Measurements from ENCODE around the gene KMT2C.

Gene KMT2C

GRCh38 chr7:152132812-152133211 is 303.0 kb downstream of the KMT2C start:
- Histone ChIP-seq H3K79me2 (ENCODE audit: insufficient read depth, low read length) (no peaks in the 10 kb centered on the region), H3K36me3 (ENCODE audit: insufficient read depth, low read length) (peaks cover 14% of the 10 kb centered on the region; the same call in 1 of the 2 replicates), H4K20me1 (ENCODE audit: insufficient read depth, low read length, poor library complexity, severe bottlenecking) (no peaks in the 10 kb centered on the region), H3F3A (ENCODE audit: low read depth) (no peaks in the 10 kb centered on the region), H3K9ac (ENCODE audit: low read depth, low read length, poor library complexity, severe bottlenecking) (no peak overlapping the region), H3K4me1 (ENCODE audit: insufficient read depth, low read length, poor library complexity, severe bottlenecking) (no peaks in the 10 kb centered on the region), H3K27me3 (ENCODE audit: insufficient read depth, low read length, poor library complexity, severe bottlenecking) (no peaks in the 10 kb centered on the region), H3K9me2 (replicated peaks; ENCODE audit: low read depth, low read length) (no peaks in the 10 kb centered on the region), H3K9me3 (ENCODE audit: insufficient read depth, low read depth, low read length) (no peaks in the 10 kb centered on the region), H2AFZ (ENCODE audit: low read length) (no peak overlapping the region), H3K4me2 (ENCODE audit: low read depth, low read length, poor library complexity, severe bottlenecking) (no peak overlapping the region), H3K4me3 (ENCODE audit: low read length, poor library complexity, severe bottlenecking) (no peak overlapping the region)
- no peak for TF ChIP-seq EZH2phosphoT487 (IDR thresholded peaks at IDR 0.05; ENCODE audit: borderline replicate concordance)

- Histone ChIP-seq H3K36me3 (ENCODE audit: insufficient read depth, low read length) (peaks cover 6% of the 10 kb centered on the region; the same call in 1 of the 2 replicates), H3K9ac (ENCODE audit: low read depth, low read length, poor library complexity, severe bottlenecking) (no peak overlapping the region), H2AFZ (ENCODE audit: low read length) (no peak overlapping the region), H3K27me3 (ENCODE audit: insufficient read depth, low read length, poor library complexity, severe bottlenecking) (no peaks in the 10 kb centered on the region), H3K9me2 (replicated peaks; ENCODE audit: low read depth, low read length) (no peaks in the 10 kb centered on the region), H3K4me2 (ENCODE audit: low read depth, low read length, poor library complexity, severe bottlenecking) (no peak overlapping the region), H3K4me3 (ENCODE audit: low read length, poor library complexity, severe bottlenecking) (no peak overlapping the region), H4K20me1 (ENCODE audit: insufficient read depth, low read length, poor library complexity, severe bottlenecking) (no peaks in the 10 kb centered on the region), H3K79me2 (ENCODE audit: insufficient read depth, low read length) (no peaks in the 10 kb centered on the region), H3K4me1 (ENCODE audit: insufficient read depth, low read length, poor library complexity, severe bottlenecking) (no peaks in the 10 kb centered on the region), H3K9me3 (ENCODE audit: insufficient read depth, low read depth, low read length) (no peaks in the 10 kb centered on the region), H3F3A (ENCODE audit: low read depth) (no peaks in the 10 kb centered on the region)
- TF ChIP-seq CTCF (conservative IDR thresholded peaks at IDR 0.05; ENCODE audit: low read length) (no peak), EZH2phosphoT487 (IDR thresholded peaks at IDR 0.05; ENCODE audit: borderline replicate concordance) (no peak)
These were observed 303.8 kb downstream of the KMT2C start for GRCh38 chr7:152131981-152132494.

- H3K9me2 ChIP-seq (replicated peaks; ENCODE audit: low read depth, low read length): no peaks in the 10 kb centered on the region
- no peaks in the 10 kb centered on the region for H3K9me3 ChIP-seq (ENCODE audit: insufficient read depth, low read depth, low read length)
- H2AFZ ChIP-seq (ENCODE audit: low read length): no peak overlapping the region
- peaks cover 5% of the 10 kb centered on the region; the same call in 1 of the 2 replicates for H3K36me3 ChIP-seq (ENCODE audit: insufficient read depth, low read length)
- no peaks in the 10 kb centered on the region for H3K27me3 ChIP-seq (ENCODE audit: insufficient read depth, low read length, poor library complexity, severe bottlenecking)
- no peaks in the 10 kb centered on the region for H4K20me1 ChIP-seq (ENCODE audit: insufficient read depth, low read length, poor library complexity, severe bottlenecking)
- H3F3A ChIP-seq (ENCODE audit: low read depth): no peaks in the 10 kb centered on the region
- H3K79me2 ChIP-seq (ENCODE audit: insufficient read depth, low read length): no peaks in the 10 kb centered on the region
- no peak for TF ChIP-seq EZH2phosphoT487 (IDR thresholded peaks at IDR 0.05; ENCODE audit: borderline replicate concordance)
- no peak for TF ChIP-seq CTCF (conservative IDR thresholded peaks at IDR 0.05; ENCODE audit: low read length)
- H3K4me3 ChIP-seq (ENCODE audit: low read length, poor library complexity, severe bottlenecking): no peak overlapping the region
- no peaks in the 10 kb centered on the region for H3K4me1 ChIP-seq (ENCODE audit: insufficient read depth, low read length, poor library complexity, severe bottlenecking)
- H3K4me2 ChIP-seq (ENCODE audit: low read depth, low read length, poor library complexity, severe bottlenecking): no peak overlapping the region
- no peak overlapping the region for H3K9ac ChIP-seq (ENCODE audit: low read depth, low read length, poor library complexity, severe bottlenecking)
These were observed 304.9 kb downstream of the KMT2C start for GRCh38 chr7:152130658-152131590.

Measured in Loucy (cell line).